ENCODE data around the gene AKT2.

AKT2 gene

GRCh38 chr19:40271706-40272105, 13.4 kb downstream of the AKT2 start:
- DNase-seq, result no peak

- no peak for DNase-seq
These were observed 14.6 kb downstream of the AKT2 start for GRCh38 chr19:40270362-40271089.

- no peak for DNase-seq
These were observed 15.8 kb downstream of the AKT2 start for GRCh38 chr19:40269216-40269940.

- no peak for DNase-seq
These were observed 17.5 kb downstream of the AKT2 start for GRCh38 chr19:40267601-40267997.

GRCh38 chr19:40266912-40267600, 18.1 kb downstream of the AKT2 start:
- DNase-seq, result no peak

- no peak for DNase-seq
These were observed 19.0 kb downstream of the AKT2 start for GRCh38 chr19:40266119-40266518.

- DNase-seq, result no peak
These were observed 19.4 kb downstream of the AKT2 start for GRCh38 chr19:40265763-40266099.

GRCh38 chr19:40265055-40265762, 19.9 kb downstream of the AKT2 start:
- no peak for DNase-seq

- no peak for DNase-seq
These were observed 20.7 kb downstream of the AKT2 start for GRCh38 chr19:40264314-40265054.

- no peak for DNase-seq
These were observed 21.5 kb downstream of the AKT2 start for GRCh38 chr19:40263440-40264313.

GRCh38 chr19:40262422-40262821, 22.7 kb downstream of the AKT2 start:
- no peak for DNase-seq

GRCh38 chr19:40261631-40262030, 23.5 kb downstream of the AKT2 start:
- no peak for DNase-seq

- no peak for DNase-seq
These were observed 28.0 kb downstream of the AKT2 start for GRCh38 chr19:40257096-40257517.

- no peak for DNase-seq
These were observed 28.6 kb downstream of the AKT2 start for GRCh38 chr19:40256512-40256911.

GRCh38 chr19:40255619-40256166, 29.5 kb downstream of the AKT2 start:
- DNase-seq, result no peak

- DNase-seq, result no peak
These were observed 30.3 kb downstream of the AKT2 start for GRCh38 chr19:40254714-40255418.

- DNase-seq, result no peak
These were observed 31.5 kb downstream of the AKT2 start for GRCh38 chr19:40253611-40254092.

- DNase-seq, result no peak
These were observed 32.8 kb downstream of the AKT2 start for GRCh38 chr19:40252395-40252794.

- no peak for DNase-seq
These were observed 33.2 kb downstream of the AKT2 start for GRCh38 chr19:40251991-40252390.

- DNase-seq, result no peak
These were observed 33.9 kb downstream of the AKT2 start for GRCh38 chr19:40251244-40251643.

Data from NCI-H1105 (cell line).